HEK293 (cell line): ENCODE measurements around the gene KLHL29.

Source experiments
- GLI4 ChIP-seq: fragments of 450-650 bp; formaldehyde crosslinking; IDR thresholded peaks from 2 replicates; pipeline ENCODE4 v1.5.1; 2016; ENCODE audit warnings: missing biosample characterization, missing genetic modification characterization
- SETDB1 ChIP-seq: IDR thresholded peaks from one replicate; pipeline ENCODE4 v1.6.1; 2017; ENCODE audit warnings: mild to moderate bottlenecking, low read length, moderate library complexity, mixed read lengths; ENCODE audit not compliant: insufficient read length
- YY1 ChIP-seq: fragments of 450-650 bp; formaldehyde crosslinking; IDR thresholded peaks from 2 replicates; pipeline ENCODE4 v1.5.1; 2018; ENCODE audit warnings: missing biosample characterization, missing genetic modification characterization
- ZNF274 ChIP-seq, 2 experiments: fragments of 200-500 bp in 1 of 2; fragments of 450-650 bp in 1 of 2; sonication (Bioruptor generic) in 1 of 2; formaldehyde crosslinking in 1 of 2; IDR thresholded peaks; 2 replicates each; pipeline versions ENCODE4 v1.5.1 to v1.6.1; 2014 to 2016; ENCODE audit warnings: borderline replicate concordance in 1 of 2, inconsistent platforms in 1 of 2, low read length in 1 of 2, missing biosample characterization in 1 of 2, missing genetic modification characterization in 1 of 2
- ZNF292 ChIP-seq: fragments of 450-650 bp; formaldehyde crosslinking; IDR thresholded peaks from 2 replicates; pipeline ENCODE4 v1.5.1; 2016; ENCODE audit warnings: low read depth, missing biosample characterization, missing genetic modification characterization, borderline replicate concordance
- ZNF501 ChIP-seq: fragments of 450-650 bp; formaldehyde crosslinking; IDR thresholded peaks from 2 replicates; pipeline ENCODE4 v1.5.1; 2016; ENCODE audit warnings: missing biosample characterization, missing genetic modification characterization
- ZNF76 ChIP-seq: fragments of 450-650 bp; formaldehyde crosslinking; IDR thresholded peaks from 2 replicates; pipeline ENCODE4; 2016; ENCODE audit warnings: low read depth, missing biosample characterization, missing genetic modification characterization, borderline replicate concordance
- ZNF843 ChIP-seq: fragments of 450-650 bp; formaldehyde crosslinking; IDR thresholded peaks from 2 replicates; pipeline ENCODE4 v1.5.1; 2016; ENCODE audit warnings: missing biosample characterization, missing genetic modification characterization
- TF ChIP-seq, protein P1 (sequence below): fragments of 450-650 bp; formaldehyde crosslinking; IDR thresholded peaks from 2 replicates; pipeline ENCODE4 v1.5.1; 2016; ENCODE audit warnings: missing biosample characterization, missing genetic modification characterization
- TF ChIP-seq, protein P2 (sequence below): fragments of 450-650 bp; formaldehyde crosslinking; IDR thresholded peaks from 2 replicates; pipeline ENCODE4 v1.5.1; 2016; ENCODE audit warnings: missing biosample characterization, missing genetic modification characterization
- TF ChIP-seq, protein P3 (sequence below): fragments of 450-650 bp; formaldehyde crosslinking; IDR thresholded peaks from 2 replicates; pipeline ENCODE4 v1.5.1; 2016; ENCODE audit warnings: missing biosample characterization, missing genetic modification characterization

DNA sequence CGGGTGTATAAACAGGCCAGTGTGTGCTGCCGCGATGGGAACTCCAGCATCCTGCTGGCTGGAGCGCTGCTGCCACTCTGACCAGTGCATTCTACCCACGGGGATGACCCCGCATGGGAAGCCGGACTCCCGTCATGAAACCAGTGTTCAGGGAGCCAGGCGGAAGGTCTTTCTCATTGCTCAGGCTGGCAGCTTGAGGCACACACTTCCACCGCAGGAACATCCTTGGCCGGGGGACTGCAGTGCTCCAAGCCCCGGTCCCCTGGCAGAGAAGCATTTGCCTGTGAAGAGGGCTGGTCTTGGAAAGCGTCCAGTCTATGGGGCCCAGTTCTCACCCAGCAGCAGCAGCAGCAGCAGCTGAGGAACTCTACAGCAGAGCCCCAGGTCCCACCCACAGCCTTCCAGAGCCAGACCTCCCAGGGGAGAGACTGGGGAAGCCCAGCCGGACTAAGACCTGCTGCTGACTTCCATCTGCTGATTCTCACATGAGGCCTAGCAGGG, 235.9 kb downstream of the KLHL29 start:
- TF ChIP-seq YY1 (tag by site-specific recombination) = no peak
- no peak for TF ChIP-seq GLI4 (tag by site-specific recombination)
- no peak for TF ChIP-seq ZNF501 (tag by site-specific recombination)
- TF ChIP-seq, protein P1, sequence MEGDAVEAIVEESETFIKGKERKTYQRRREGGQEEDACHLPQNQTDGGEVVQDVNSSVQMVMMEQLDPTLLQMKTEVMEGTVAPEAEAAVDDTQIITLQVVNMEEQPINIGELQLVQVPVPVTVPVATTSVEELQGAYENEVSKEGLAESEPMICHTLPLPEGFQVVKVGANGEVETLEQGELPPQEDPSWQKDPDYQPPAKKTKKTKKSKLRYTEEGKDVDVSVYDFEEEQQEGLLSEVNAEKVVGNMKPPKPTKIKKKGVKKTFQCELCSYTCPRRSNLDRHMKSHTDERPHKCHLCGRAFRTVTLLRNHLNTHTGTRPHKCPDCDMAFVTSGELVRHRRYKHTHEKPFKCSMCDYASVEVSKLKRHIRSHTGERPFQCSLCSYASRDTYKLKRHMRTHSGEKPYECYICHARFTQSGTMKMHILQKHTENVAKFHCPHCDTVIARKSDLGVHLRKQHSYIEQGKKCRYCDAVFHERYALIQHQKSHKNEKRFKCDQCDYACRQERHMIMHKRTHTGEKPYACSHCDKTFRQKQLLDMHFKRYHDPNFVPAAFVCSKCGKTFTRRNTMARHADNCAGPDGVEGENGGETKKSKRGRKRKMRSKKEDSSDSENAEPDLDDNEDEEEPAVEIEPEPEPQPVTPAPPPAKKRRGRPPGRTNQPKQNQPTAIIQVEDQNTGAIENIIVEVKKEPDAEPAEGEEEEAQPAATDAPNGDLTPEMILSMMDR (tag by site-specific recombination) = no peak
- no peak for TF ChIP-seq ZNF843 (tag by site-specific recombination)
- no peak for TF ChIP-seq ZNF76 (tag by site-specific recombination)
- no peak for TF ChIP-seq ZNF292
- TF ChIP-seq, protein P2, sequence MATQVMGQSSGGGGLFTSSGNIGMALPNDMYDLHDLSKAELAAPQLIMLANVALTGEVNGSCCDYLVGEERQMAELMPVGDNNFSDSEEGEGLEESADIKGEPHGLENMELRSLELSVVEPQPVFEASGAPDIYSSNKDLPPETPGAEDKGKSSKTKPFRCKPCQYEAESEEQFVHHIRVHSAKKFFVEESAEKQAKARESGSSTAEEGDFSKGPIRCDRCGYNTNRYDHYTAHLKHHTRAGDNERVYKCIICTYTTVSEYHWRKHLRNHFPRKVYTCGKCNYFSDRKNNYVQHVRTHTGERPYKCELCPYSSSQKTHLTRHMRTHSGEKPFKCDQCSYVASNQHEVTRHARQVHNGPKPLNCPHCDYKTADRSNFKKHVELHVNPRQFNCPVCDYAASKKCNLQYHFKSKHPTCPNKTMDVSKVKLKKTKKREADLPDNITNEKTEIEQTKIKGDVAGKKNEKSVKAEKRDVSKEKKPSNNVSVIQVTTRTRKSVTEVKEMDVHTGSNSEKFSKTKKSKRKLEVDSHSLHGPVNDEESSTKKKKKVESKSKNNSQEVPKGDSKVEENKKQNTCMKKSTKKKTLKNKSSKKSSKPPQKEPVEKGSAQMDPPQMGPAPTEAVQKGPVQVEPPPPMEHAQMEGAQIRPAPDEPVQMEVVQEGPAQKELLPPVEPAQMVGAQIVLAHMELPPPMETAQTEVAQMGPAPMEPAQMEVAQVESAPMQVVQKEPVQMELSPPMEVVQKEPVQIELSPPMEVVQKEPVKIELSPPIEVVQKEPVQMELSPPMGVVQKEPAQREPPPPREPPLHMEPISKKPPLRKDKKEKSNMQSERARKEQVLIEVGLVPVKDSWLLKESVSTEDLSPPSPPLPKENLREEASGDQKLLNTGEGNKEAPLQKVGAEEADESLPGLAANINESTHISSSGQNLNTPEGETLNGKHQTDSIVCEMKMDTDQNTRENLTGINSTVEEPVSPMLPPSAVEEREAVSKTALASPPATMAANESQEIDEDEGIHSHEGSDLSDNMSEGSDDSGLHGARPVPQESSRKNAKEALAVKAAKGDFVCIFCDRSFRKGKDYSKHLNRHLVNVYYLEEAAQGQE (tag by site-specific recombination) = no peak
- TF ChIP-seq ZNF274 (IDR thresholded peaks at IDR 0.05; ENCODE audit: low read length) = no peak
- no peak for TF ChIP-seq ZNF274 (tag by site-specific recombination; IDR thresholded peaks at IDR 0.05; ENCODE audit: borderline replicate concordance)
- TF ChIP-seq, protein P3, sequence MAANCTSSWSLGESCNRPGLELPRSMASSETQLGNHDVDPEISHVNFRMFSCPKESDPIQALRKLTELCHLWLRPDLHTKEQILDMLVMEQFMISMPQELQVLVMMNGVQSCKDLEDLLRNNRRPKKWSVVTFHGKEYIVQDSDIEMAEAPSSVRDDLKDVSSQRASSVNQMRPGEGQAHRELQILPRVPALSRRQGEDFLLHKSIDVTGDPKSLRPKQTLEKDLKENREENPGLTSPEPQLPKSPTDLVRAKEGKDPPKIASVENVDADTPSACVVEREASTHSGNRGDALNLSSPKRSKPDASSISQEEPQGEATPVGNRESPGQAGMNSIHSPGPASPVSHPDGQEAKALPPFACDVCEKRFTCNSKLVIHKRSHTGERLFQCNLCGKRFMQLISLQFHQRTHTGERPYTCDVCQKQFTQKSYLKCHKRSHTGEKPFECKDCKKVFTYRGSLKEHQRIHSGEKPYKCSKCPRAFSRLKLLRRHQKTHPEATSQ = no peak
- no peak for TF ChIP-seq SETDB1
